Measurements from ENCODE around the gene INTU. TPM values are rescaled to one million over a fixed set of nuclear protein-coding genes. Genes with fewer than 3 reads are reported as not detected.
"Not testable (repeated sequence)": the region's sequence is repeated elsewhere in the genome, so short reads cannot be mapped to it uniquely, and the experiment has no call there.

The INTU gene
- 10 to 100 TPM in 5 of 10 donors, 1 to 10 TPM in 5; 6.7 to 14.6 (median 10.0) TPM for polyA plus RNA-seq (ENCODE audit: insufficient read length in 10 of 10)
- long read RNA-seq, donor 1 = 0 reads
- long read RNA-seq, donor 2 = 0 reads
- long read RNA-seq, donor 3 = 0 reads
- long read RNA-seq, donor 4 = 0 reads
- long read RNA-seq, donor 5 = 0 reads
- long read RNA-seq, donor 6 = 0 reads
- long read RNA-seq, donor 7 = 0 reads
- long read RNA-seq, donor 8 = 0 reads
- long read RNA-seq, donor 9 = 0 reads

GRCh38 chr4:127632420-127633403 is at the start of gene INTU:
TSS of gene INTU (plus strand) at chr4:127632957. CDS start at chr4:127633035, 78 bp downstream.
- peak; percentile 94 to 98 (median 96) for DNase-seq

- not testable (repeated sequence) for DNase-seq
These were observed 46.3 kb upstream of the INTU start for GRCh38 chr4:127586496-127586895.

DNA sequence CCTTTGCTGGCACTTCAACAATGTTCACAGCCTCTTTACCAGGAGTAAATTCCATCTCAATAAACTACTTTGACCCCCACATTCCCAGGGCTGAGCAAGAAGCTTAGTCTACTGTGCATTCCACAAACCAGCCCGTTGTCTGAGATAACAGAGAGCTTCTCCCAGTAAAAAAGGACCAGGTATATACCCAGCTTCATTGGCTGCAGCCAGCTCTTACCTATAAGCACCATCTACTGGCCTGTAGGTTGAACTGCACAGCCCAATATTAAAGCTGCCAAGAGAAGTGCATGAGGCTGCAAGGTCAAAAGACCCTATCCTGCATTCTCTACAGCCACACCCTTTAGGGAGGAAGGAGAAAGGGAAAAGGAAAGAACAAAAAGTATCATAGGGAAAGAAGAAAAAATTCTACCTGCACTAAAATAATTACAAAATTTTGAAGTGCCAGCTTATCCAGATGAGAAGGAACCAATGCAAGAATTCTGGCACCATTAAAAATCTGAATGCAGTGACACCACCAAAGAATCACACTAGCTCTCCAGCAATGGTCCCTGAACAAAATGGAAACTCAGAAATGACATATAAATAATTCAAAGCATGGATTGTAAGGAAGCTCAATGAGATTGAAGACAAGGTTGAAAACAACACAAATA is 45.7 kb upstream of the INTU start:
- no peak for DNase-seq

GRCh38 chr4:127589153-127589552 is 43.6 kb upstream of the INTU start:
- not testable (repeated sequence) for DNase-seq

- no peak for DNase-seq
These were observed 34.1 kb upstream of the INTU start for GRCh38 chr4:127598656-127599055.

GRCh38 chr4:127601029-127601428 is 31.7 kb upstream of the INTU start:
- no peak for DNase-seq

DNA sequence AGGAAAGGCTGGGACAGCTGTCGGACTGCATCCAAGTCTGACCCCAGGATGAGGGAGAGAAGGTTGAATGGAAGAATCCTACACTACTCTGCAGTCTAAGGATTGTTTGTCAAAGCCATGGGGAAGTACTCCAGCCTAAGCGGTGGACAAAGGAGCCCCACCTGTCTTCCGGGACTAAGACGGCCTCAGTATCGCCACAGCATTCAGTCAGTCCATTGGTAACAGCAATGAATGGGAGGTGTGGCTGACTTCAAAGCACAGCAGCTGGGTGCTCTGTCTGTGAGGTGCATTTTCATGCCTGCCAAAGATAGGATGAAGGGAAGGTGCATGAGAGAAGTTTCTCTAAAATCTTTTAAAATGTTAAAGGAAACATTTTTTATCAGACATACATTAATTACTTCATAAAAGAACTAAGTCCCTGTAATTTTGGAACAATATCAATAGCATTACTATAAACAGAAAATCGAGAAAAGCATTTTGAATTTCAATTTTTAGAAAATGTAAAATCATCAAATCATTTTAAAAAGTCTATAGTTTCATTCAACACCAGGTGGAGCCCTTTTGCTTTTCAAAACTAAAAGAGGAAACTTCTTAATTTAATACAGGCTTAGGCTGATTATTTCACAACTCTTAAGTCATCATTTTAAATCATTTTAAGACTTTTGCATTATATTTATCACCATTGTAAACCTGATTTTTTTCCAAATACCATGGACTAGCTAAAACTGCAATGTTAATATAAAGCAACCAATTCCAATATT is 27.6 kb upstream of the INTU start:
- peak in 1 of 3 donors; percentile 48 for DNase-seq

- no peak for DNase-seq
These were observed 25.9 kb upstream of the INTU start for GRCh38 chr4:127606823-127607222.

DNA sequence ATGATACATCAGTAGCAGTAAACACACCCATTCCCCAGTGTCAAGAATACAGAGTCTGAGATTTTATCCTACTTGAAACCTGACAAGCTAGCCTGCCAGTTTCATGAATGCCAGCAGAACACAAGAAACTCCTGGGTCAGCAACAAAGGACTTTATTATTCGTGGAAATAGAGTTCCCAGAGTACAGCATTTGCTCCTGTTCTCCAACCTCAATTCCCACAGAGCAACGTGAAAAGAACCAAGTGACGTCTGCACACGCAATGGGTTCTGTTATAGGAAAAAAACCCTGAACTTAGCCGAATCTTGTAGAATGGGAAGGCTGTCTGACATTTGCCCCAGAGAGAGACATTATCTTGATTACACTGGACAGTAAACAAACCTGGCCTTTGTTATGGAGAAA is 23.3 kb upstream of the INTU start:
- DNase-seq = no peak

DNA sequence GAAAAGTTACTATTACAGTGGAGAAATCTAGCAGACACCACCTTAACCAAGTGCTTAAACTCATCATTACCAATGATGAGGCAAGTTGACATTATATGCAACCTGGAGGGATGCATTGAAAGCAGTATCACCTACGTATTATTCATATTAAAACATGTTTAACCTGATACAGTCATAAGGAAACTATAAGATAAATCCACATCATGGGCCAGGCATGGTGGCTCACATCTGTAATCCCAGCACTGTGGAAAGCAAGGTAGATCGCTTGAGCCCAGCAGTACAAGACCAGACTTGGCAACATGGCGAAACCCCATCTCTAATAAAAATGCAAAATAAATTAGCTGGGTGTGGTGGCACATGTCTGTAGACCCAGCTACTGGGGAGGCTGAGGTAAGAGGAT is 22.3 kb upstream of the INTU start:
- DNase-seq = no peak

DNA sequence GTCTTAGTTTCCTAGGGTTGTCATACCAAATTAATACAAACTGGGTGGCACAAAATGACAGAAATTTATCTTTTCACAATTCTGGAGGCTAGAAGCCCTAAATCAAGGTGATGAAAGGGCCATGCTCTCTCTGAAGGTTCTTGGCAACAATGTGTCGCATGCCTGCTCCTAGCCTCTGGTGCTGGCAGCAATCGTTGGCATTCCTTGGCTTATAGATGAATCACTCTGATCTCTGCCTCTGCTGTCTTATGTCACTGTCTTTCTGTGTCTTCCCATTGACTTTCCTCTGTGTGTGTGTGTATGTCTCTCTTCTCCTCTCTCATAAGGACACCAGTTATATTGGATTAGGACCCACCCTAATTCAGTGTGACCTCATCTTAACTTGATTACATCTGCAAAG is 15.9 kb upstream of the INTU start:
- DNase-seq = no peak

GRCh38 chr4:127618427-127618826 is 14.3 kb upstream of the INTU start:
- no peak for DNase-seq

GRCh38 chr4:127622621-127622920 is 10.2 kb upstream of the INTU start:
- DNase-seq = no peak

GRCh38 chr4:127622921-127623796 is 9.6 kb upstream of the INTU start:
- peak in 2 of 3 donors; percentile 44 to 77 for DNase-seq

GRCh38 chr4:127623797-127624083 is 9.0 kb upstream of the INTU start:
- DNase-seq = peak in 2 of 3 donors; percentile 64 to 80

DNA sequence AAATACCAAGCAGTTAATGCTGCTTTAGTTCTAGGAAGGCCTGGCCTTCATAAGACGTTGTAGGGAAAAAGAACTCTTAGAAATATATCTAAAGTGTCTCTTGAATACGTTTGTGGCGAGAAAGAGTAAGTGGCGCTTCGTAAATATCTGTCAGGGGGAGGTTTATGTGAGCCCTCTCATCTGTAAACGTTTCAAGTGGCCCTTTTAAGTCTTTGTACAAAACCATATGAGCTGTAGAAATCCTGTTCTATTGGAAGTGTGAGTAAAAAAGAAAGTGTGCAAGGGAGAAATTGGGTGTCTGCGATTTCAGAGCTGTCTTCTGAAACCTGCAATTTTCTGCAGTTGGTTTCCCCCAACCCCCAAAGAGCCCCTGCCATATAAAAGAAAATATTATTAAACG is 8.6 kb upstream of the INTU start:
- DNase-seq = no peak

DNA sequence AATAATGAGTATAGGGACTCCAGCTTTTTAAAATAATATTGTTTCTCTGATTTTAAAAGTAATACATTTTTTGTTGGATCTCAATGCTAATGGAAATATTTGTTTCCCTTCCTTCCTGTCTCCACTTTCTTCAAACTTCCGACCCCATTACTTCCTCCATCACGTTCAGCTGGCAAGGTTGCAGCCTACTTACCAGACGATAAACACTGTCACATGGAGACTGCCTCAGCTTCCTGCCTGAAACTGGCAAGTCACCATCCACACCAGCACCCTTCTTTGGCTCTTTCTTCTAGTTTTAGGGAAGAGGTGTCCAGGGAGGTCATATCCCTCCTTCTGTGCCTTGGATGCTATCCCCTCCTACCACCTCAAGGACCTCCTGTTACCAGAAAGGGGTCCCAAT is 3.4 kb upstream of the INTU start:
- no peak for DNase-seq

- no peak for DNase-seq
These were observed 2.6 kb upstream of the INTU start for GRCh38 chr4:127630152-127630551.

GRCh38 chr4:127631420-127631819 is 1.3 kb upstream of the INTU start:
- no peak for DNase-seq

DNA sequence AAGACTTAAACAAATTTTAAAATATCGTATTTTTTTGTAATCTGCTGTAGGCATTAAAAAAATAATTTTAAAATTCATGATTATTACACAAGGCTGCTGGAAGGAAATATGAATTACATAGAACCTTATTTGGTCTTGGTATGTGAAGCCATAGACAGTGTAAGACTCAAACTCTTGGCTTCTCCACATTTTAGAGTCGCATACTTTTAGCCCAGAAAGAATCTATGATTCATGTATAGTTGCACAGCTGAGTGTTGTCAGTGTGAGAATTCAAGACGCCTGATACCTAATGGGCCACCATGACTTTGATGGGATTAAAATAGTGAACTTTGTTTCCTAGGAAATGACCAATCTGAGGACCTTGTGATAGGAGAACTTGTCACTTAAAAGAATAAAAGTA is 1.4 kb downstream of the INTU start:
- DNase-seq = peak in 1 of 3 donors; percentile 71

DNA sequence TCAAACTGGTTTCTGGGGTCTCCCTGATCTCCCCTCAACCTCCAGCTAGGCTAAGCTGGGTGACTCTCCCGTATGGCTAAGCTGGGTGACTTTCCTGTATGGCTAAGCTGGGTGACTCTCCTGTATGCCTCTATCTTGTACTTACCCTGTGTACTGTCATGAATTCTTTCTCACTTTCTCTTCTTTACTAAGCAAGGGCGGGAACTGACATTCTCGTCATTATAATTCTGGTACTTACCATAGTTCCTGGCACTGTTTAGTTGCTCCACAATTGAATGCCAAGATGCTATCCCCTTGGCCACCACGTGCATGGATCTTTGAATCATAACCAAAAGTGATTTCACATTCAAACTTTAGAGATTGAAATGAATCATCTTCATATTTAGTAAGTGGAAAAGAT is 8.8 kb downstream of the INTU start:
- DNase-seq = no peak

Data from muscle of back (tissue), 13 donors.